ENCODE data around the gene RAI1. TPM values are rescaled to one million over a fixed set of nuclear protein-coding genes. Genes with fewer than 3 reads are reported as not detected.

The RAI1 gene
- total RNA-seq, 1 donor from 2014 or later = 24.7 TPM

DNA sequence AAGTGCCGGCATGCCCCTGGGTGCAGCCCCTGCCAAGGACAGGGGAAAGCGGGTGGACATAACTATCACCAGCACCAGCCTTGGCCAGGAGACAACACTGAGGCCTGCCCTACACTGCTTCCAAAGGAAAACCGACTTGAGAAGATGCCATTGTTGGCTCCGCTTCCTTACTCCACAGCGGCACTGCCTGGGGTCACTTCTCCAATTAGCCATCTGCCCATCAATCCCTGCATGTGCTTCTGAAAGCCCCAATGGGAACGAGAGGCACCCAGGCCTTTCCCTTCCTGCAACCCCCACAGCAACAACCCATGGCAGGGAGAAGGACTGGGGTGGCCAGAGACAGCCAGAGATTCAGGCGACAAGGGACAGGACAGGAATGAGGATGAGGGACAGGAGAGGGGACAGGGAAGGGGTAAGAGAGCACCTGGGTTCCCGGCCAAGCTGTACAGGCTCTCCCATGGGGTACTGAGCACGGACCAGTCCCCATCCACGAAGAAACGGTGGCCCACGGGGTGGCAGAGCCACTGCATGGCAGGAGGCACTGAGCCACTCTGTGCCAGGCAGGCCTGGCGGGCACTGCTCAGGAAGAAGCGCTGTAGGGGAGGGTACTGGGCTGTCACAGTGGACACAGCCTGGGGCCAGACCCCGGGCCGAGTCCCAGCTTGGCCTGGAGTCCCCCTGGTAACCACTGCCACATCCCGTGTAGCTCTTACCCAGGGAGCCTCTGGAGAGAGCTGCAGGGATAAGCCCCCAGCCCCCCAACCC lies 134.4 kb downstream of the RAI1 start:
- Histone ChIP-seq H3K27ac (no peak overlapping the region), H3K4me1 (peaks cover 0 to under 1% of the 10 kb centered on the region in 2 donors)
- intact Hi-C loops (cut with DNase I) = loop anchor here (2.0 kb wide), 1 partner anchor 103 kb away; no protein-coding TSS in a partner anchor

DNA sequence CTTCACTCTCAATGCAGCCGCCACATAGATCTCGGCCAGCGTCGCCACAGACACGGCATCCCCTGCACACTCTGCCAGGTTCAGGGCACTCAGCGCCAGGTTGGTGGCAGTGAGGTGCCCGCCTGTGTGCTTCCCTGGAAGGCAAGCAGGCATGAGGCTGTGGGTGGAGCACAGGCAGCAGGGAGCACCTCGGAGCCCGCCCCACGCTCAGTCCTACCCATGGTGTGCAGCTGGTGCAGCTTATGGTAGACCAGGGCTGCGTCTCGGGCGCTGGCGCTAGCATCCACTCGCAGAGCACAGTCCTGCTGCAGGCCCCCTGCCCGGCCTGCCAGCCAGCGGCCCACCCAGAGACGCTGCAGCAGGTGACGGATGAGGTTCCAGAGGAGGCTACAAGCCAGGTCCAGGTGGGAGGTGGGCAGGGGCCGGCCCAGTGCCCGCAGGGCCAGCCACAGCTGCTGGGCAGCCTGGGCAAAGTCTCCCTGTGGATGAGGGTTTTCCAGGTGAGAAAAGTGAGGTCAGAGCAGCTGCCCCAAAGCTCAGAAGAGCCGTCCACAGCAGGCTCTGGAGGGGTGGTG lies 135.1 kb downstream of the RAI1 start:
- intact Hi-C loops (cut with DNase I) = no loop called here
- Histone ChIP-seq H3K4me3 (no peak overlapping the region), H3K27me3 (no peaks in the 10 kb centered on the region), H3K9me3 (no peaks in the 10 kb centered on the region), H3K4me1 (no peaks in the 10 kb centered on the region), H3K36me3 (peaks cover 29 to 38% of the 10 kb centered on the region in 2 donors), H3K27ac (no peak overlapping the region)
- DNase-seq (ENCODE audit: low spot score in 2 of 2) = no peak
- TF ChIP-seq CTCF (IDR thresholded peaks at IDR 0.05) = no peak

More for the DNA sequence above, 134.4 kb downstream of the RAI1 start:
- no peak for DNase-seq (ENCODE audit: low spot score in 2 of 2)
- Histone ChIP-seq H3K4me3 (no peak overlapping the region), H3K9me3 (no peaks in the 10 kb centered on the region), H3K36me3 (peaks cover 29 to 38% of the 10 kb centered on the region in 2 donors), H3K27me3 (no peaks in the 10 kb centered on the region)
- no peak for TF ChIP-seq CTCF (IDR thresholded peaks at IDR 0.05)

GRCh38 chr17:17816831-17817551 lies 135.7 kb downstream of the RAI1 start:
- intact Hi-C loops (cut with DNase I) = no loop called here
- no peak overlapping the region for H3K4me3 ChIP-seq
- peaks cover 29 to 38% of the 10 kb centered on the region in 2 donors for H3K36me3 ChIP-seq
- H3K27ac ChIP-seq = no peak overlapping the region
- TF ChIP-seq CTCF (IDR thresholded peaks at IDR 0.05) = no peak
- no peaks in the 10 kb centered on the region for H3K27me3 ChIP-seq
- no peak for DNase-seq (ENCODE audit: low spot score in 2 of 2)
- peaks cover 2 to 3% of the 10 kb centered on the region in 2 donors for H3K4me1 ChIP-seq
- H3K9me3 ChIP-seq = no peaks in the 10 kb centered on the region

DNA sequence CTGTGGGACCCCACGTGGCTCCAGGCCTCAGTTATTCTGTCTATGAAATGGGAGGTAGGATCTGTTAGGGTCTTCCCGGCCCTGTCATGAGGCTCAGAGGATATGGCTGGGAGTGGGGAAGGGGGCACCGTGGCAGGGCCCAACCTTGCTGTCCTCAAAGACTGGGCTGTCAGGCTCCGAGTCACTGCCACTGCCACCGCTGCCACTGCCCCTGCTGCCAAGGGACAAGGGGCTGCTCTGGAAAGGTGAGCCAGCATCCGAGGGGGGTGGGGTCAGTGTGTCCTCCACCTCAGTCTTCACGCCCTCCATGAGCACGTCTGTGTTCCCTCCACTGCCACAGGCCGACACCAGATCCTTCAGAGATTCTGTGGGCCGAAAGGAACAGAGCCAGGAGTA lies 136.3 kb downstream of the RAI1 start:
- Histone ChIP-seq H3K9me3 (no peaks in the 10 kb centered on the region), H3K4me1 (peaks cover 8 to 9% of the 10 kb centered on the region in 2 donors), H3K27ac (no peak overlapping the region), H3K4me3 (no peak overlapping the region), H3K27me3 (no peaks in the 10 kb centered on the region), H3K36me3 (peaks cover 27 to 37% of the 10 kb centered on the region in 2 donors)
- TF ChIP-seq CTCF (IDR thresholded peaks at IDR 0.05) = no peak
- no peak for DNase-seq (ENCODE audit: low spot score in 2 of 2)
- intact Hi-C loops (cut with DNase I) = no loop called here

- TF ChIP-seq CTCF (IDR thresholded peaks at IDR 0.05) = no peak
- no peak overlapping the region for H3K4me3 ChIP-seq
- H3K36me3 ChIP-seq = peaks cover 22 to 32% of the 10 kb centered on the region in 2 donors
- H3K27me3 ChIP-seq = no peaks in the 10 kb centered on the region
- no peak overlapping the region for H3K27ac ChIP-seq
- no peaks in the 10 kb centered on the region for H3K9me3 ChIP-seq
- intact Hi-C loops (cut with DNase I) = no loop called here
- DNase-seq (ENCODE audit: low spot score in 2 of 2) = no peak
- peaks cover 13 to 14% of the 10 kb centered on the region in 2 donors for H3K4me1 ChIP-seq
These were observed 136.8 kb downstream of the RAI1 start for GRCh38 chr17:17818088-17818526.
